HG03460 (cell line): ENCODE data around the gene NLRP9.

Experiments
- ATAC-seq: cut with Tn5 transposase; IDR thresholded peaks from one replicate; pipeline ENCODE4 v1.9.1; 2021; ENCODE audit not compliant: unreplicated experiment

The NLRP9 gene

DNA sequence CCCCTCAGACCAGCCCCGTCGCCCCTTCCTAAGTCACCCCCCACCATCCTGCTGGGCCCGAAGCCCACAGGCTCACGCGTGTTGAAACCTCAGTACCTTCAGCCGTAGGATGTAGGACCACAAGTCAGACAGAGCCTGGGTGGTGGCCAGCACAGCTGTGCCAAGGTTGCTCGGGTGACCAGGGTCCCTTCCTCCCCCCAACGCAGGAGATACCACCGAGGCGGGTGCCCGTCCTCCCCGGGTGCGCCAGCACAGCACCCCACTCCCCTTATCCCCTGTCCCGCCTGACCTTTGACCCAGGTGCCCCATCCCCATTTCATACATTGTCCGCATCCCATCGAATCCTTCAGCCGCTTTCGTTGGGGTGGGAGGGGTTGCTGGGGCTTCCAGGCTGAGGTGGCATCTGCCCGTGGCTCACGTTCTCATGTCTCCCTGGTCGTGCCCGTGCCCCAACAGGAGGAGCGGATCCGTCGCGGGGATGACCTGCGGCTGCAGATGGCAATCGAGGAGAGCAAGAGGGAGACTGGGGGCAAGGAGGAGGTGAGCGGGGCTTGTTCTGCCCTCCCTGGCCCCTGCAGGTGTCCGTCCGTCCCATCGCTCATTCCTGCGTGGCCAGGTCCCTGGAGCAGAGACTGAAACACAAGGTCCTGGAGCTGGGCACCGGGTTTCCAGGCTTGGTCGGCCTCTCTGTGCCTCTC, 48.6 kb downstream of the NLRP9 start:
- ATAC-seq = no peak

DNA sequence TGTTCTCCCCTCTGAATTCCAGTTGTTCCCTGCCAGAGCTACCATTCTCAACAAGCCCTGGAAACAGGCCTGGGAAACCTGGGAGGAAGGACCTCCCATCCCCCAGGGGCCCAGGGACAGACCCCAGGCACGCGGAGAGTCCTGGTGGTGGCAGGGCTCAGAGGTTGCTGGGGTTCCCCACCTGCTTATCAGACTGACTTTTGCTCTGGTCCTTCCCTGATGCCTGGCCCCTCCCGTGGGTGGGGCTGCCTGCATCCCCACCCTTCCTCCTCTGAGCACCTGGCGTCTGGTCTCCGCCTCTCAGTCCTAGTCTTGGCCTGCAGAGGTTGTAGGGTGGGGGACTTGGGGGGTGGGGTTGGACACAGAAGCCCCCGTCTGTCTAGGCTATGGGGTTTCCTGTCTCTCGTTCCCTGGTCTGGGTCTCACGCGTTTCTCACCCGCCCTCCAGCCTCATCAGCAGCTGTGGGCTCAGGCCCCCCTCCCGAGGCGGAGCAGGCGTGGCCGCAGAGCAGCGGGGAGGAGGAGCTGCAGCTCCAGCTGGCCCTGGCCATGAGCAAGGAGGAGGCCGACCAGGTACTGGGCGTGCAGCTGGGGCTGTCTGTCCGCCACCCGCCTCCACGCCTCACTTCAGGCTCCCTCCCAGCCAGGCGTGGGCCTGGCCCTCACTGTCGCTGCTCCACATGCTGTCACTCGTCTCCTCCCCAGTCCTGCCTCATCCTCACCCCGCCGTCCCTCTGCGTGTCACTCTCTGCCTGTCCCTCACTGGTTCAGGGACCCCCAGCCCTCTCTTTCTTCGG, 49.6 kb downstream of the NLRP9 start:
- no peak for ATAC-seq

DNA sequence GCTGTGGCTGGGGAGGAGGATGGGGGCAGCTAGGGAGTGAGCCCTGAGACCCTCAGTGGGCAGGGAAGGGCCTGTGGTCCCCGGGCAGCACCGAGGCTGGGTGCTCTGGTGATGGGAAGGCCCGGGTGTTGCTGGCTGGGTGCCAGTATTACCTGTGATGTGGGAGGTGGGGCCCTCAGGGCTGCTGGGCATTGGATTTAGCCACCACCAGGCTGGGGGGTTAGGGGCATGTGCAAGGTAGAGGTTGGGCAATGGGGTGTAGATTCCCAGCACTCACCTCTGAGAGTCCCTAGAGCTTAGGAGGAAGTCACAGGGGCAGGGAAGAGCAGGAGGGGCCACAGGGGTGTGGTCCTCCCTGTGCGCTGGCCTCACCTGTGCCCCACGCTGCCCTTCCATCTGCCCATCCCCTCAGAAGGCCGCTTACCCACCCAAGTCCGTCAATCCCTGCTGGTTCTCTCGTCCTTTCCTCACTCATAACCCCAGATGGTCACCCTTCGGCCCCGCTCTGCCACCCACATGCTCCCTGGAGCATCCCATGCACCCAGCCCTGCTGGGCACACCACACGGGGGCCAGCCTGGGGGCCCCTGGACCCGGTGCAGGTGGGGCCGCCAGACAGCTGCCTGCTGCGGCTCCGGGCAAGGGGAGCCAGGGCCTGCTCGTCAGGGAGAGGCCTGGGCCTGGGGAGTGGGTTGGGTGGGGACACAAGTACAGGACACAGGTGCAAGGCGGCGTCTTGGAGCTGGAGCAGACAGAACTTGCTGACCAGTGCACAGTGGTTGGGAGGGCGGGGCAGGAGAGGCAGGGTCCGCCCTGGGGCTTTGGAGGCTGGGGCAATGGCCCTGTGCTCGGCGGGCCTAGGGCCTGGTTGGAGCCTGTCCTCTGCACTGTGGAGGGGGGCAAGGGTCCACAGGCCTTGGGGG, 50.7 kb downstream of the NLRP9 start:
- no peak for ATAC-seq

DNA sequence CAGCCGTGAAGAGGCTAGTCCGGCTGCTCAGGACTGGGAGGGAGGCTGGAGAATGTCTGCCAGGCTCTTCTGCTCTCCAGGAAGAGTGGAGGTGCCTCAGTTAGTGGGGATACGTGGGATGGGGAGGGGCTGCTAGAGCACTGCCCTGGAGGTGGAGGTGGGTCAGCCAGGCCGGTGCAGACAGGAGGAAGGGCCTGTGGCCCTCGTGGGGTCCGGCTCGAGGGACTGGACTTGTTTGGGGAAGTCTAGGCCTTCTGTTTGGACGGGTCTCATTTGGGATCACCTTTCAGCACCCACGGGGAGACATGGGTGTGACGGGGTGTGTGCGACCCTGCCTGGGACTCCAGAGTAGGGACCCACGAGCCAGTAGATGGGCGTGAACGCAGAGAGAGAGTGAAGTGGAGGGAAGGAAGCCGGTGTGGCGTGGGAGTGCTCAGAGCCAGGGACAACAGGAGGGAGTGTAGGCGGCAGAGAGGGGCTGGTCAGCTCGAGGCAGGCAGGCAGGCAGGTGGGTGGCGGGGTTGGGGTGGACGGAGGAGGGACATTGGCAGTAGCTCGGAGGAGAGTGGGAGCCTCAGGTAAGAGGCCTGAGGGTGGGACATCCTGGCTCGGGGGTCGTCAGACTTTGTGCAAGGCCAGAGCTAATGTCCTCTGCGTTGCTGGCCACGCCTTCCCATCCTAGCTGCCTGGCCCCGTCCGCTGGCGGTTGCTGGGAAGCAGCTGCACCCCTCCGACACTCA, 51.7 kb downstream of the NLRP9 start:
- ATAC-seq = no peak

DNA sequence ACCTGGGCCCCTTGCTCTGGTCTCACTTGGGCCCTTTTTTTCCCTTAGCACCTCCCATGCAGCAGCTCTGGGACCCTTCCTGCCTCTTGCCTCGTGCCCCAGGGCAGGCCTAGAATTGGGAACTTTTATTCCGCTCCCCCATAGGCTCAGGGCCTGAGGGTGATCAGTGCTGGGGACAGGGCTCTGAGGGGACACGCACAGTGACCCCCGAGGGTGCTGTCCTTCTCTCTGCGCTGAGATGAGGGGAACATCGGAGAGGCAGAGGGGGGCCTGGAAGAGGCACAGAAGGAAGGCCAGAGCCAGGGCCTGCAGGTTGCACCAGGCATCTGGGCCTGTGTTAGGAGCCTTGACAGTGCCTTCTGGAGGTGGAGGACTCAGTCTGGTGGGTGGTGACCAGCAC, 52.4 kb downstream of the NLRP9 start:
- ATAC-seq = no peak

DNA sequence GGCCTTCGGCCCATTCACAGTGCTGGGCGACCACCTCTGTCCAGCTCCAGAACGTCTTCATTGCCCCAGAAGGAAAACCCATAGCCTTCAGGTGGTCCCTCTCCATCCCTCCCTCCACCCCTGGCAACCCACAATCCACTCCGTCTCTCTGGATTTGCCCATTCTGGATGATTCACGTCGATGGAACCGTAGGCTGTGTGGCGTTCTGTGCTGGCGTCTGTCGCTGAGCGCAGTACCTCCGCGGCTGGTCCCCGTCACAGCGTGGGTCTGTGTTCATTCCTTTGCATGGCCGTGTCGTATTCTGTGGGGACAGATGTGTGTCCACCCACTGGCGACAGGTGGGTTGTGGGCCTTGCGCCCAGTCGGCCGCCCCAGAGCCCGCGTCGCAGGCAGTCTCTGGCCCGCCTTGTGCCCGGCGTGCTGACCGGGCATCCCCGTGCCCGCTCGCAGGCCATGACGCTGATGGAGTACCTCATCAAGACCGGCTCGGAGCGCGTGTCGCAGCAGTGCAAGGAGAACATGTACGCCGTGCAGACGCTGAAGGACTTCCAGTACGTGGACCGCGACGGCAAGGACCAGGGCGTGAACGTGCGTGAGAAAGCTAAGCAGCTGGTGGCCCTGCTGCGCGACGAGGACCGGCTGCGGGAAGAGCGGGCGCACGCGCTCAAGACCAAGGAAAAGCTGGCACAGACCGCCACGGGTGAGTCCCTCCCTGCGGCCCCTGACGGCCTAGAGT, 53.1 kb downstream of the NLRP9 start:
- no peak for ATAC-seq

DNA sequence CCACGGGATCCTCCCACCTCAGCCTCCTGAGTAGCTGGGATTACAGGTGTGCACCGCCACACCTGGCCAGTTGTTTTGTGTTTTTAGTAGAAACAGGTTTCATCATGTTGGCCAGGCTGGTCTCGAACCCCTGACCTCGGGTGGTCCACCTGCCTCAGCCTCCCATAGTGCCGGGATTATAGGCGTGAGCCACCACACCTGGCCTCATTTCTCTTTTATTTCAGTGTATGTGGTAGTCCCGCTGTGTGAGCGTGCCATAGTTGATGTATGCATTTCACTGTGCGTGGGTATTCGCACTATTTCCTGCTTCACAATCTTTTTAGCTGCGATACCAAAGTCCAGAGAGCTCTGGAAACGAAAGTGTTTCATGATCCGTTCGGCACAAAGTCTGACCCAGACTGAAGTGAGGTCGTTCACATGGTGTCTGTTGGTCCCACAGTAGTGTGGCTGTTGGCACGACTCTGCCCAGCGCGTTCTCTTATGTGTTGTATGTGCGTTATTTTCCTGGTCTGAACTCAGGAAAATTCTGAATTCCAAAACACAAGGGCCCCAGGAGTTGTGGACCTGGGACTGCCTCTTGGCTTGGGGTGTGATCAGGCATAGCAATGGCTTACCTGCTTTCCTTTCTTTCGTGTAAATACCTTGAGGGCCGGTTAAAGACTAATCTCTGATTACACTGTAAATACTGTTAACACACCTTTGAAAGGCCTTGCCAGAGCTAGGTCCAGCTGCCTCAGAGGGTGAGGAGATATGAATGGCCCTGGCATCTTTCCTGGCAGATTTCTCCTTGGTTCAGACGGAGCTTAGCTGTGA, 54.5 kb downstream of the NLRP9 start:
- ATAC-seq = no peak

DNA sequence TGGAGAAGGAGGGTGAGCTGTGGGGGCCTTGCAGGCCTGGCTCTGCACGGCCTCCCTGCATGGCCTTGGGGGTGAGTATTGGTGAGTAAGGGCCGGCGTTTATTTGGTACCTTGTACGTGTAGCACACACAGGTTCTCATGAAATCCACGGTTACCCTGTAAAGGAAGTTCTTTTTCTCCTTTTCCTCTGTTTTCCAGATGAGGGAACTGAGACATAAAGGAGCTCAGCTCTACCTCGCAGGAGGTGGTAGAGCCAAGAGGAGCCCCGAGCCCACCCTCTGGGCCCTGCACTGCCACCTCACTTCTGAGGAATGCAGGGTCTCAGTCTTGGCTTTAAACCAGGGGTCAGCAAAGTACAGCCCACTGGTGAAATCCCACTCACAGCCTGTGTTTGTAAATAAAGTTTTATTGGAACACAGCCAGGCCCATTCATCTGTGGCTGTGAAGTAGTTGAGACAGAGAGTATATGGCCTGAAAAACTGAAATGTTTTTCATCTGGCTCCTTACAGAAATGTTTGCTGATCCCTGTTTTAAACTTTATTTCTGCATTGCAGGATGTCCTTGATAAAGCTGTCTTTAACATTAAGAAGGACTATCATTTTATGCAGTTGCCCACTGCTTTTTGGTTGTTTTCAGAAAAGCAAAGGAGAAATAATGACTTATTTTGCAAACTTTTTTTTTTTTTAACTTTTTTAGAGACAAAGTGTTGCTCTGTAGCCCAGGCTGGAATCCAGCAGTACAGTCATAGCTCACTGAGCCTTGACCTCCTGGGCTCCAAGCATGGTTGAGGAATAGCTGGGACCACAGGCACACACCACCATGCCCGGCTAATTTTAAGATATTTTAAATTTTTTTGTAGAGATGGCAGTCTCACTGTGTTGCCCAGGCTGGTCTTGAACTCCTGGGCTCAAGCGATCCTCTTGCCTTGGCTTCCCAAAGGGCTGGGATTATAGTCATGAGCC, 56.8 kb downstream of the NLRP9 start:
- no peak for ATAC-seq

DNA sequence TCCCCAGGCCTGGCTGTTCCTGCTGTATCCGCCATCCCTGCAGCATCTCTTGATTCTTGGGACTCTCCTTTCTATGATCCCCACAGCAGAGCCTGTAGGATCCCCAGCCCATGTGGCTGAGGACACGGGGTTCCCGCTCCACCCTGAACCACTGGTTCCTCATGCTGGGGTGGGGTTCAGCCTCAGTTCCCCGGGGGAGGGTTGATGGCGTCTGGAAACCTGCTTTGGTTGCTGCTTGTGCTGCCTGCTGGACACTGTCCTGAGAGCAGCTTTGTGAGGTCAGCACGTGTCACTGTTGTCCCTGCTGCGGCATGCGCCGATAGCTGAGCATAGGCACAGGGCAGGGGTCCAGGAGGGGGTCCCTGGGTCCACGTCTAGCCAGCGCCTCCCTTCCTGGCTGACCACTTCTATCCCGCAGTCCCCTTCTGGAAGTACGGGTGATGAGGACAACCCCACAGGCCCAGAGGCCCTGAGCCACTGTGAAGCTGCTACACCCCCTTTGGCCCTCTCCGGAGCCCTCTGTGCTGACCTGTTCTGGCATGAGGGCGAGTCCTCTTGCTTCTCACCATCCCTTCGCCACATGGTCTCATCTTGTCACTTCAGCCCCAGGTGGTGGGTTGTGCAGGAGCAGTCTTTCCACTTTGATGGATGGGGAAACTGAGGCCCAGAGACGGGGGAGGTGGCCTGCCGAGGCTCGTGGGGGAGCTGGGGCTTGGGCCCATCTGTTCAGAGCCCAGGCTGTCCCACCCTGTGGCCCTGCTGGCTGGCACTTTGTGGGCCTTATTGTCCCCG, 57.7 kb downstream of the NLRP9 start:
- no peak for ATAC-seq

DNA sequence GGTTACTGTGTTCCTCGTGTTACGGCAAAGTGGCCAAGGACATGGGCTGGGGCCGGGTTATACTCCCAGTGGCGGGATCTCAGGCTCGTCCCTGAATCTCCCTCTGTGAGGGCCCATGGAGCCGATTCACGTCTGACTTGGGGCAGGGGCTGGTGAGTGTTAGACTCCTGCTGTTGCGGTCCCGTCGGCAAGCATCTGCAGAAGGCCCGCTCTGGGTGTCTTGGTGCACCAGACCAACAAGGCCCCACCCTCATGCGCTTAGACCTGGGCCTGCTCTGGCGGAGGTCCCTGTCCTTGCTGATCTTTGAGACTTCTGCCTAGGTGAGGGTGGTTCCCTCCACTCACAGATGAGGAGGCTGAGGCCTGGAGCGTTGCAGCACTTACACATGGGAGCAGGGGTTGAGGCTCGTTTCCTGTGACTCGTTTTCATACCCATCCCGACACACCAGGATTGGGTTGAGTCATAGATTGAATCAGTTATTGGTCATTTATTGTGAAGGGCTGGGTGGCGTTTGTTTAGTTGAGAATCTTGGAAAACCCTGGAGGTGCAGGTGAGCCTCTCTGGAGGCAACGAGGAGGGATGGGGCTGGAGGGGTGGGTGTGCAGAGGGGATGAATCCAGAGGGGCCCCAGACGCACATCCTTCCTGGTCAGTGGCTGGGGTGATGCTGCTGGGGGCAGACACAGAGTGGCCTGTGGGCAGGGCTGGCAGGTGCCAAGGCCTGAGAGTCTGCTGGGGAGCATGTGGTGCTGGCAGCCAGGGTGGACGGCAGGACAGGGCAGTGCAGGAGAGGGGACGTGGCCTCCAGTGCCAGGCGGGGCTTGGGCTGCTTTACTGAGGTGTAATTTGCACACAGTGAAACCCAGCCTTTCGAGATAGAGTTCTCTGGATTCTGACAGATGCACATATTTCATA, 58.6 kb downstream of the NLRP9 start:
- no peak for ATAC-seq

DNA sequence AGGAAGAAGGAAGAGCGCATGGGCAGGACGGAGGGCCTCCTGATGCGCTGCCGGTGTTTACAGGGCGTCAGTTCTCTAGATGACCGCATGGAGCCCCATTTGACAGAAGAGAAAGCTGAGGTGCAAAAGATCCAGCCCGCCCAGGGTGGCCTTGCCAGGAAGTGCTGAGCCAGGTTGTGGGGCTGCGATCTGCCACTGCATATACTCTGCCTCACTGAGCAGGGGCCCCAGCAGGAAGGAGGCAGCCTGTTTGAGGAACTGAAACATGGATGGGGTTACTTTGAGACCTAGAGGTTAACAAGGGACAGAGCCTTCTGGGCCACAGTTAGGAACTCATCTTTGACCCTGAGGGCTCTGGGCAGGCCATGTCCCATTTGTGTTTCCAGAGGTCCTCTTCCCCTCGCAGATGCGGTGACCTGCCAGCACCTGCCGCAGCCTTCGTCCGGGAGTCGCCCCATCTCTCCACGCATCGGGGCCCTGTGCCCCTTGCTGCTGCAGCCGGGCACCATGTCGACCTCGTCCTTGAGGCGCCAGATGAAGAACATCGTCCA, 60.0 kb downstream of the NLRP9 start:
- ATAC-seq = peak; percentile 68

DNA sequence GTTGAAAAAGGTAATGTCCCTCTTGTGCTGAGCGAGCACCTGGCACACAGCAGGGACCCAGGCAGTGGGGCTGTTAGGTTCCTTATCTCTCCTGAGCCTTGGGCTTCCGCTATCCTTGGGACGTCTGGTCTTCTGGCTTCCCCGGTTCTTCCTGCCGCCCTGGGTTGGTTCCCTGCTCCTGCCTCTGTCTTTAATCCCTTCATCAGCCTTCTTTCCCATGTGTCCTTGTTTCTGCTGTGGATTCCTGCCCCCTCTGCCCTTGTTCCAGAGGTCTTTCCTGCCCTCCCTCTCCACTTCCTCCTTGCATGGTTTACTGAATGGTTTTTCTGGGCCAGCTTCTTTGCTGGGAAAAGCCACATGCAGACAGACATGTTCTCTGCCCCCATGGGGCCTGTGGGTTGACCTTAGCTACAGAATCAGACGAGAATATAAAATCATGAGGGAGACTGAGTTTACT, 60.6 kb downstream of the NLRP9 start:
- no peak for ATAC-seq

DNA sequence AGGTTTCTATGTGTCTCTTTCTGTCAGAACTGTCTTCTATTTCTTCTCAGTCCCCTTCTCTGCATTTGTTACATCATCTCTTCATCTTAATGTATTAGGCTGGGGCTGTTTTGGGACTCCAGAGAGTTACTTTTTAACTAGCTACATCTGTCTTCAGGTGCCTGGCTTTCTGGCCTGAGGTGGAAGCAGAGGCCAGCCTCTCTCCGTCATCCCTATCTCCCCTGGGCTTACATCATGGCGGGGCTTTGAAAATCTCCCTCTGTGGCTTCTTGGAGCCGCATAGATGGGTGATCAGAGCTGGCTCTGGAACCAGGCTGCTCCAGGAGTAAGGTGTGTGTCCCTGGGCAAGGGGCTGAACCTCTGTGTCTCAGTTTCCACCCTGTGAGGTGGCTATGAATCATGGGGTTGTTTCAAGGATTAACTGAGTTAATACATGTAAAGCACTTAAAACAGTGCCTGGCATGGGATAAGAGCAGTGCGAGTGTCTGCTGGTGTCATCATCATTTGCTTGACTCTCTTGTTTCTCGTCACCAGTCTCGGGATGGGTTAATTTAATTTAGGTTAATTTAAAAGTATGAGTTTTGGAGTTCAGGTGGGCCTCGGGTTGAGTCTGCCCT, 61.2 kb downstream of the NLRP9 start:
- no peak for ATAC-seq

DNA sequence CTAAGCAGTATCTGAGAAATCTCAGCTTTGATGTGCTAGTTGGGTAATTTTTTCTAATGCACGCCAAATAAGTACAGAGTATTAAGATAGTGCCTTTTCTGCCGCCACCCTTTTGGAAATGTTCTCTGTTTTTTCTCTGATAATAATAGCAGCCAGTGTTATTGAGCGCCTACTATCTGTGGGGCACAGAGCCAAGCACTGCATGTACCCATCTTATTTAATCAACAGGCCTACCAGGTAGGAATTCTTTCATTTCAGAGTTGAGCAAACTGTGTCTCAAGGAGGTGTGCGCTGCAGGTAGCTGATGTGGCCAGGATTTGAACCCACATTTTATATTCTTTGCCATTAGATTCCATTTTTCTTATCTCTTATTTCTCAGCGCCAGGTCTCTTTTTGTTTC, 61.8 kb downstream of the NLRP9 start:
- ATAC-seq = no peak

DNA sequence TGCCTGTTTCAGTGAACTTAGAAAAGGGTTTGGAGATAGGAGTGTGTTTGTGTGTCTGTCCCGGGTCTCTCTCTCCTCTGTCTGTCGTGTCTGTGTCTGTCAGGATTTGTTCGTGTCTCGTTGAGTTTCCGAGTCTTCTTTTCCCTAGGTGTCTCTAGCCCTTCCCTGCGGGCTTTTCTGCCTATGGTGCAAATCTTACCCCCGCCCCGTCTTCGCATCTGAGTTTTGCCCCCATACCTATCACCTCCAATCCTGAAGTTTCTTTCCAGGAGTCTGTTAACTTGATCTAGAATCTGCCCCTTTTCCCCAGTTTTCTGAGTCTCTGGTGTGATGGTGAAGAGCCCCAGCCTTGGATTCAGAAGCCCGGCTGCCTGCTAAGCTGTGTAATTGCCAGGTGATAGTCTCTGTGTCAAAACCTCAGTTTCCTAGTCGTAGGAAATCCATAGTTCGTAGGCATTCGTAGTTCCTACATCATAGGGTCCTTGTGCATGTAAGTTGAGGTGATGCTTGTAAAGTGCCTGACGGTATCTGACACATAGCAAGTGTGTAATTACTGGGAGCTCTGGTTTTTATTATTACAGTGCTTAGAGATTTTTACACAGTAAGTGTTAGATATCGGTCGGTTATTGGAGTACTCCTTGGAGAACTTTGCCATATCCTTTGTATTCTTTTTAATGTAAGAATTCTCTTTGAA, 62.4 kb downstream of the NLRP9 start:
- no peak for ATAC-seq
